ENCODE results near the gene HIBADH. TPM values are rescaled to one million over a fixed set of nuclear protein-coding genes. Genes with fewer than 3 reads are reported as not detected.
A peak's percentile ranks its signal among the peaks of the same experiment; 100 is the strongest.

The HIBADH gene
- total and polyA plus RNA-seq, 2 experiments from 2014 or later = 62.5 to 83.8 TPM

- H3K9me3 ChIP-seq (ENCODE audit: low read depth) = no peaks in the 10 kb centered on the region
- no peaks in the 10 kb centered on the region for H3K27me3 ChIP-seq
- H3K27ac ChIP-seq = no peak overlapping the region
- peaks cover 5% of the 10 kb centered on the region for H3K4me1 ChIP-seq (ENCODE audit: low read depth)
- DNase-seq (ENCODE audit: low read depth in 1 of 2, low spot score in 1 of 2) = peak in 1 of 2 donors; percentile 95
- peaks cover 5% of the 10 kb centered on the region for H3K36me3 ChIP-seq
- no peak overlapping the region for H3K4me3 ChIP-seq
- TF ChIP-seq CTCF (IDR thresholded peaks at IDR 0.05; ENCODE audit: low read depth, low read length) = no peak
These were observed 141.6 kb downstream of the HIBADH start for GRCh38 chr7:27520815-27521790.

GRCh38 chr7:27519793-27520469, 142.8 kb downstream of the HIBADH start:
- Histone ChIP-seq H3K36me3 (no peaks in the 10 kb centered on the region), H3K9me3 (ENCODE audit: low read depth) (no peaks in the 10 kb centered on the region), H3K27ac (no peak overlapping the region), H3K4me3 (no peak overlapping the region), H3K4me1 (ENCODE audit: low read depth) (peaks cover 9% of the 10 kb centered on the region), H3K27me3 (no peaks in the 10 kb centered on the region)
- no peak for DNase-seq (ENCODE audit: low read depth in 1 of 2, low spot score in 1 of 2)
- no peak for TF ChIP-seq CTCF (IDR thresholded peaks at IDR 0.05; ENCODE audit: low read depth, low read length)

- H3K27me3 ChIP-seq = no peaks in the 10 kb centered on the region
- TF ChIP-seq CTCF (IDR thresholded peaks at IDR 0.05; ENCODE audit: low read depth, low read length) = no peak
- DNase-seq (ENCODE audit: low read depth in 1 of 2, low spot score in 1 of 2) = no peak
- no peak overlapping the region for H3K27ac ChIP-seq
- no peak overlapping the region for H3K4me3 ChIP-seq
- H3K9me3 ChIP-seq (ENCODE audit: low read depth) = no peaks in the 10 kb centered on the region
- H3K36me3 ChIP-seq = no peaks in the 10 kb centered on the region
- peaks cover 11% of the 10 kb centered on the region for H3K4me1 ChIP-seq (ENCODE audit: low read depth)
These were observed 143.9 kb downstream of the HIBADH start for GRCh38 chr7:27518561-27519350.

- Histone ChIP-seq H3K9me3 (ENCODE audit: low read depth) (no peaks in the 10 kb centered on the region), H3K4me3 (no peak overlapping the region), H3K27ac (no peak overlapping the region), H3K27me3 (no peaks in the 10 kb centered on the region), H3K4me1 (ENCODE audit: low read depth) (peaks cover 11% of the 10 kb centered on the region), H3K36me3 (no peaks in the 10 kb centered on the region)
- DNase-seq (ENCODE audit: low read depth in 1 of 2, low spot score in 1 of 2) = no peak
- TF ChIP-seq CTCF (IDR thresholded peaks at IDR 0.05; ENCODE audit: low read depth, low read length) = no peak
These were observed 146.3 kb downstream of the HIBADH start for GRCh38 chr7:27516421-27516820.

- no peaks in the 10 kb centered on the region for H3K36me3 ChIP-seq
- H3K4me3 ChIP-seq = no peak overlapping the region
- peaks cover 11% of the 10 kb centered on the region for H3K4me1 ChIP-seq (ENCODE audit: low read depth)
- peak in 1 of 2 donors; percentile 5 for DNase-seq (ENCODE audit: low read depth in 1 of 2, low spot score in 1 of 2)
- no peak for TF ChIP-seq CTCF (IDR thresholded peaks at IDR 0.05; ENCODE audit: low read depth, low read length)
- H3K27me3 ChIP-seq = no peaks in the 10 kb centered on the region
- H3K9me3 ChIP-seq (ENCODE audit: low read depth) = no peaks in the 10 kb centered on the region
- H3K27ac ChIP-seq = no peak overlapping the region
These were observed 146.8 kb downstream of the HIBADH start for GRCh38 chr7:27515933-27516332.
